GM19468 (cell line): ENCODE data around the gene CERS6.

Experiments used
- ATAC-seq: cut with Tn5 transposase; IDR thresholded peaks from one replicate; pipeline ENCODE4 v1.9.1; 2021; ENCODE audit warnings: mild to moderate bottlenecking, moderate library complexity, moderate number of reproducible peaks; ENCODE audit not compliant: unreplicated experiment; ENCODE audit errors: extremely low read depth

CERS6 gene

GRCh38 chr2:168685600-168686451, 229.8 kb downstream of the CERS6 start:
- ATAC-seq, result no peak

GRCh38 chr2:168686452-168687191, 230.6 kb downstream of the CERS6 start:
- no peak for ATAC-seq

GRCh38 chr2:168687314-168687713, 231.2 kb downstream of the CERS6 start:
- ATAC-seq, result no peak

DNA sequence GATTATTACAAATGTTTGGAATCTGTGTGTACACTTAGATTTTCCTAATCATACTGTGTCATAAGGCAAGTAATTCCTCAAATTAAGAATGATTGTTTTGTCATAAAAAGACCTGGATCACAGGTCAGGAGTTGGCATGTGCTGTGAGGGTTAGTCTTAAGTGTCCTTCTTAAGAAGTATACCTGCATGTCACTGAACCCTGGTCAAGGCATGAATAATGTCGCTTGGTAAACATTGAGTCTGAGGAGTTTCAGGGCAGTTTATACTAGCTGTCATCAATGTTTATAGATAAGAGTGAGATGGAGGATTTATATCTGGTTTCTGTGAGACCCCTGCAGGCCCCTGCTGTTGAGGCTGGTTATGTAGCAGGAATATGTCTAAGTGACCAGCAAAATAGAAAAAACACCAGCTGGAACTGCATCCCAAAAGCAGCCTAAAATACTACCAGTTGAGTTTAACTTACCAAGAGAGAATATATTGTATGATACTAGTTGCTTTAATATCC, 234.4 kb downstream of the CERS6 start:
- ATAC-seq, result no peak

GRCh38 chr2:168691221-168691620, 235.1 kb downstream of the CERS6 start:
- no peak for ATAC-seq

GRCh38 chr2:168692132-168692744, 236.2 kb downstream of the CERS6 start:
- ATAC-seq, result no peak

DNA sequence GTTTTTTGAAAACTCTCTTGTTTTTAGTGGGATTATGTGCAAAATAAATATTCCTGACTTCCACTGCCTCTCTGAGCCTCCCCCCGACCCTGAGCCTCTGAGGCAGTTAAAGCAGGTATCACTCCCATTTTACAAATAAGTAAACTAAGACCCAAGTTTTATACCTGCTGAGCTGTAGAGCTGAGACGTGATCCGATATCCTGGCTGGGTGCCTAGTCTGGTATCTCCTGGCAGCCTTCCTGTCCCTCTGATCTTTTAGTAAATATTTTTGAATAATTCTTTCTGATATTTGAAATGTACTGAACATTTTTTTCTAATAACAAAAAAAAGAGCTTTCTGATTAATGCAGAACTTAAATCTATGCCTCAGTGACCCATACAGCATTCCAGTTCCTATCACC, 238.1 kb downstream of the CERS6 start:
- ATAC-seq, result no peak

GRCh38 chr2:168694866-168695265, 238.8 kb downstream of the CERS6 start:
- ATAC-seq, result no peak

- ATAC-seq, result no peak
These were observed 241.6 kb downstream of the CERS6 start for GRCh38 chr2:168697668-168698121.

DNA sequence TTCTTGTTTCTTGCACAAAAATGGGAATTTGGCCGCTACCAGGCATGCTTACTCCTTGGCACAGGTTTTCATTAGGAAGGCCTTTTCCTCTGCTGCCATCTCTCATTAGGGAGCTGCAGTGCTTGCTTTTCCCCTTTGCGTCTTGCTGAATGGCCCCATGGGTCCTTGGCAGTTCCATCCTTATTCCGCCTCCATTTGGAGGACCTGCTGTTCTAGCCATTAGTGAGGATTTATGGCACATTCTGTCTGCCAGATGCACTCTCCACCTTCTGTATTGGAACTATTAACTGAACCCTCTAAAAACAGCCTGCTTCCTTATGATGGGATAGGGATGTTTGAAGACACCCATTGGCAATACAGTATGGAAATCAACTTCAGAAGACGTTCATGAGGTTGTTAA, 242.9 kb downstream of the CERS6 start:
- ATAC-seq, result no peak

DNA sequence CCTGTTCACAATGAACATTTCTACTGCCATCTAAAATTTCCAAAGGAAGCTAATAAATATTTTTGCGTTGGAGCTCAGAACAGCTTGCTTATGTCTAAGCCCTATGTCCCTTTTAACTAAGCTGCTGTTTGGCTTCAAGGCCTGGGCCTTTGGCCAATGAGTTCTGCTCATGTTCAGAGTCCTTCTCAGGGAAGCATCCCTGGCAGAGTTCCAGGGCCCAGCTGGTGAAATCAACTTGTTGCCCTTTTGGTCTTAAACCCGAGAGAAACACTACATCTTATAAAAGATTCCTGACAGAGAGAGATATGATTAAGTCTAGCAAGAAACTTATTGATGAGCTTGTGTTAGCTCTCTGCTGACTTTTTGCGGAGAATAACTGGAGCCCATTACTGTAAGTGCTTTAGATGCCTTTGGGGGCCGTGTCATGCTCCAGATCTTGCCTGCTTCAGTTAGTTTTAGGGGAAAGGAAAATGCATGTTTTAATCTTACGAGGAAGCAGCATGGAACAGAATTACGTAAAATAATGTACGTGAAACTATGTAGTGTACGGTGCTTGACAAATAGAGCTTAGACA, 243.9 kb downstream of the CERS6 start:
- no peak for ATAC-seq

GRCh38 chr2:168700615-168701245, 244.7 kb downstream of the CERS6 start:
- no peak for ATAC-seq

GRCh38 chr2:168702579-168702978, 246.5 kb downstream of the CERS6 start:
- no peak for ATAC-seq

- no peak for ATAC-seq
These were observed 247.9 kb downstream of the CERS6 start for GRCh38 chr2:168703926-168704325.

GRCh38 chr2:168705534-168706470, 249.7 kb downstream of the CERS6 start:
- ATAC-seq, result no peak

GRCh38 chr2:168706806-168707205, 250.7 kb downstream of the CERS6 start:
- no peak for ATAC-seq

DNA sequence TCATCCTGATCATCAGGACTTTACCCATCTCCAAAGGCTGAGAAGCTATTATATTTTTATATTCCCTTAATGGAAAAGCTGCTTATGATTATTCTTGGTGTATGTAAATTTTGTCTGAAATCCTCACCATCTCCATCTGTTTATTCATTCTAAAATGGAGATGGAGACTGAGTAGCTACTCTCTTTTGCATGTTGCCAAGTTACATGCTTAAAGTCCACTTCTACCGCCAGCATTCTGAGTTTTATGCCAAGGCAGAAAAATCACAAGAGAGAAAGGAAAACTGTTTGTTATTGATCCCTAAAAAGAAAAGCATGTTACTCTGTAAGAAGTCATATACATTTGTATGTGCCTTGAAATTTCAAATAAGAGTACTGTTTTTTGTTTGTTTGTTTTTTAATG, 252.0 kb downstream of the CERS6 start:
- no peak for ATAC-seq

GRCh38 chr2:168710754-168711467, 254.8 kb downstream of the CERS6 start:
- ATAC-seq, result no peak
